Lower leg skin (tissue), 4 donors: Measurements from ENCODE around the gene UPP1. TPM values are rescaled to one million over a fixed set of nuclear protein-coding genes. Genes with fewer than 3 reads are reported as not detected.
A peak's percentile ranks its signal among the peaks of the same experiment; 100 is the strongest.

Source experiments
- DNase-seq, 2 donors: peaks; one replicate each; pipeline ENCODE4 v3.0.0-alpha.2; 2019; ENCODE audit warnings: low spot score in 2 of 2
- H3K4me3 ChIP-seq: fragments of 200-600 bp; sonication (generic); 2 replicates; pipeline ENCODE4 v1.5.1; 2017; ENCODE audit warnings: mild to moderate bottlenecking, low read depth; ENCODE audit not compliant: poor library complexity, severe bottlenecking
- CTCF ChIP-seq, 3 donors: fragments of 450-650 bp; IDR thresholded peaks; one replicate each; pipeline ENCODE4 v1.5.1; 2016; ENCODE audit warnings: antibody characterized with exemption in 3 of 3, mild to moderate bottlenecking in 3 of 3, moderate library complexity in 2 of 3
- POLR2A ChIP-seq, 2 donors: fragments of 450-650 bp; IDR thresholded peaks; one replicate each; pipeline ENCODE4 v1.6.1; 2016 to 2017; ENCODE audit warnings: antibody characterized with exemption in 2 of 2, mild to moderate bottlenecking in 1 of 2, moderate library complexity in 1 of 2
- WGBS, 2 donors: methylation state at CpG; one replicate each; pipeline ENCODE4 v1.1.5; 2018; 5-methylcytosine and 5-hydroxymethylcytosine counted together
- intact Hi-C: fragments of 100-400 bp; cut with DNase I; formaldehyde crosslinking; loops from one replicate; pipeline ENCODE4 v1.15.0; 2023; ENCODE audit warnings: low total_unique reads
- total RNA-seq, 4 donors: library from RNA; depleted of rRNA; stranded (reverse); fragments of >200 nt; gene quantifications; one replicate each; pipeline ENCODE4 v1.1.0, GENCODE V29; 2016

UPP1 gene
- total RNA-seq, 4 donors from 2014 or later = 3.9 to 9.4 (median 5.9) TPM

- intact Hi-C loops = loop anchor here (5.0 to 10.0 kb wide), 2 partner anchors 115 to 163 kb away; partner anchors contain the start of gene PKD1L1
- peak; percentile 81 to 96 for DNase-seq
- WGBS, 2 donors = 19 to 24% methylated on average over 9 of the region's 9 CpGs
These were observed 21.0 kb downstream of the UPP1 start for GRCh38 chr7:48109848-48110663.

GRCh38 chr7:48110868-48111267, 21.8 kb downstream of the UPP1 start:
- no peak for DNase-seq
- H3K4me3 ChIP-seq = no peak overlapping the region
- 81 to 85% methylated on average over 4 of the region's 4 CpGs for WGBS, 2 donors
- intact Hi-C loops = loop anchor here (5.0 kb wide), 1 partner anchor 164 kb away; the partner anchor contains the start of gene PKD1L1
- TF ChIP-seq POLR2A (IDR thresholded peaks at IDR 0.05) (no peak), CTCF (IDR thresholded peaks at IDR 0.05) (no peak)

More at GRCh38 chr7:48109848-48110663, 21.0 kb downstream of the UPP1 start:
- H3K4me3 ChIP-seq = no peak overlapping the region
- TF ChIP-seq POLR2A (IDR thresholded peaks at IDR 0.05) (no peak), CTCF (IDR thresholded peaks at IDR 0.05) (peak in 2 of 3 donors; percentile 71 to 97)

GRCh38 chr7:48111596-48111995, 22.5 kb downstream of the UPP1 start:
- intact Hi-C loops = loop anchor here (5.0 kb wide), 1 partner anchor 164 kb away; the partner anchor contains the start of gene PKD1L1

GRCh38 chr7:48112401-48113165, 23.5 kb downstream of the UPP1 start:
- no peak overlapping the region for H3K4me3 ChIP-seq
- TF ChIP-seq CTCF (IDR thresholded peaks at IDR 0.05) (no peak), POLR2A (IDR thresholded peaks at IDR 0.05) (no peak)
- WGBS, 2 donors = 84 to 89% methylated on average over 7 of the region's 7 CpGs
- no peak for DNase-seq
- intact Hi-C loops = loop anchor here (5.0 kb wide), 1 partner anchor 165 kb away; the partner anchor contains the start of gene PKD1L1

More at GRCh38 chr7:48111596-48111995, 22.5 kb downstream of the UPP1 start:
- DNase-seq = no peak
- no peak for TF ChIP-seq POLR2A (IDR thresholded peaks at IDR 0.05)
- TF ChIP-seq CTCF (IDR thresholded peaks at IDR 0.05) = no peak
- 87% methylated on average over 8 of the region's 8 CpGs for WGBS, 2 donors
- H3K4me3 ChIP-seq = no peak overlapping the region

- no peak for DNase-seq
- no peak for TF ChIP-seq CTCF (IDR thresholded peaks at IDR 0.05)
- TF ChIP-seq POLR2A (IDR thresholded peaks at IDR 0.05) = no peak
- intact Hi-C loops = loop anchor here (5.0 kb wide), 1 partner anchor 166 kb away; the partner anchor contains the start of gene PKD1L1
- H3K4me3 ChIP-seq = no peak overlapping the region
- WGBS, 2 donors = 89 to 90% methylated on average over 6 of the region's 6 CpGs
These were observed 24.2 kb downstream of the UPP1 start for GRCh38 chr7:48113275-48113674.
